Dedifferentiated amniotic fluid mesenchymal stem cell (primary cell): ENCODE measurements around the gene CDKAL1.
"Not testable (repeated sequence)": the region's sequence is repeated elsewhere in the genome, so short reads cannot be mapped to it uniquely, and the experiment has no call there.

ENCODE experiments used
- DNase-seq: peaks from one replicate; pipeline ENCODE4 v3.0.0-alpha.2; 2016; ENCODE audit errors: extremely low spot score

The CDKAL1 gene

GRCh38 chr6:21024616-21025015 is 490.4 kb downstream of the CDKAL1 start:
- DNase-seq, result no peak

- peak; percentile 43 for DNase-seq
Measured at GRCh38 chr6:21026576-21027273, 492.5 kb downstream of the CDKAL1 start.

- no peak for DNase-seq
Measured at GRCh38 chr6:21027507-21027906, 493.2 kb downstream of the CDKAL1 start.

- DNase-seq, result no peak
Measured at GRCh38 chr6:21031182-21031581, 496.9 kb downstream of the CDKAL1 start.

GRCh38 chr6:21033084-21033483 is 498.8 kb downstream of the CDKAL1 start:
- DNase-seq, result no peak

GRCh38 chr6:21033575-21034026 is 499.3 kb downstream of the CDKAL1 start:
- DNase-seq, result peak; percentile 84

GRCh38 chr6:21034345-21034744 is 500.1 kb downstream of the CDKAL1 start:
- no peak for DNase-seq

- DNase-seq, result no peak
Measured at GRCh38 chr6:21037453-21037852, 503.2 kb downstream of the CDKAL1 start.

- DNase-seq, result no peak
Measured at GRCh38 chr6:21039926-21040325, 505.7 kb downstream of the CDKAL1 start.

- no peak for DNase-seq
Measured at GRCh38 chr6:21045135-21045700, 511.0 kb downstream of the CDKAL1 start.

GRCh38 chr6:21046276-21046675 is 512.0 kb downstream of the CDKAL1 start:
- no peak for DNase-seq

GRCh38 chr6:21048047-21048446 is 513.8 kb downstream of the CDKAL1 start:
- DNase-seq, result no peak

GRCh38 chr6:21049148-21049547 is 514.9 kb downstream of the CDKAL1 start:
- no peak for DNase-seq

- peak; percentile 81 for DNase-seq
Measured at GRCh38 chr6:21049572-21049971, 515.3 kb downstream of the CDKAL1 start.

GRCh38 chr6:21050935-21051334 is 516.7 kb downstream of the CDKAL1 start:
- no peak for DNase-seq

- DNase-seq, result no peak
Measured at GRCh38 chr6:21051777-21052176, 517.5 kb downstream of the CDKAL1 start.

GRCh38 chr6:21053612-21054011 is 519.4 kb downstream of the CDKAL1 start:
- DNase-seq, result no peak

GRCh38 chr6:21055480-21055879 is 521.2 kb downstream of the CDKAL1 start:
- DNase-seq, result not testable (repeated sequence)

- no peak for DNase-seq
Measured at GRCh38 chr6:21061892-21062291, 527.6 kb downstream of the CDKAL1 start.

- DNase-seq, result peak; percentile 22
Measured at GRCh38 chr6:21064756-21065340, 530.6 kb downstream of the CDKAL1 start.

GRCh38 chr6:21067521-21067920 is 533.3 kb downstream of the CDKAL1 start:
- DNase-seq, result no peak

GRCh38 chr6:21070620-21071019 is 536.4 kb downstream of the CDKAL1 start:
- no peak for DNase-seq

- DNase-seq, result no peak
Measured at GRCh38 chr6:21071780-21072468, 537.7 kb downstream of the CDKAL1 start.
